Stimulated activated CD4-positive, alpha-beta T cell treated with anti-CD3 and anti-CD28 coated beads, Interleukin-4, amount 100 ng/mL, for 4 hours (primary cell): Measurements from ENCODE around the gene ECI1.
A peak's percentile ranks its signal among the peaks of the same experiment; 100 is the strongest.
"Not testable (repeated sequence)": the region's sequence is repeated elsewhere in the genome, so short reads cannot be mapped to it uniquely, and the experiment has no call there.

Source experiments
- DNase-seq, 2 experiments: peaks; one replicate each; pipeline ENCODE4 v3.0.0-alpha.2; 2020

The ECI1 gene

DNA sequence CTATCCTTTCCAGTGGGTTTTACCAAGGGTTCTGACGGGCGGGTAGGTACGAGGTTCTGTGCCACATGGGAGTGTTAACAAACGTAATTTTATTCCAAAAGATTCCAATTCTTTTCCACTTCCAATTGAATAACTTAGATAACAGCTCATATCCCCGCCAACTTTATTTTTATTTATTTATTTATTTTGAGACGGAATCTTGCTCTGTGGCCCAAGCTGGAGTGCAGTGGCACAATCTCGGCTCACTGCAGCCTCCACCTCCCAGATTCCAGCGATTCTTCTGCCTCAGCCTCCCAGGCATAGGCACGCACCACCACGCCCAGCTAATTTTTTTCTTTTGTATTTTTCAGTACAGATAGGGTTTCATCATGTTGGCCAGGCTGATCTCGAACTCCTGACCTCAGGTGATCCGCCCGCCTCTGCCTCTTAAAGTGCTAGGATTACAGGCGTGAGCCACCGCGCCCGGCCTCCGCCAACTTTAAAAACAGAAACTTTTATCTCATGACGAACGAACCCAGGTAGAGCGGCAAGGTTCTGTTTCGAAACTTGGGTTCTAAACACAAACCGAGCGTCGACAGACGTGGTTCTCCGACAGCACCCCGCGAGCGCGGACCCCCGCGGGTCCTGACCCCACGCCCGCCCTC lies 613 bp downstream of the ECI1 start:
- DNase-seq: peak; percentile 36 to 37

DNA sequence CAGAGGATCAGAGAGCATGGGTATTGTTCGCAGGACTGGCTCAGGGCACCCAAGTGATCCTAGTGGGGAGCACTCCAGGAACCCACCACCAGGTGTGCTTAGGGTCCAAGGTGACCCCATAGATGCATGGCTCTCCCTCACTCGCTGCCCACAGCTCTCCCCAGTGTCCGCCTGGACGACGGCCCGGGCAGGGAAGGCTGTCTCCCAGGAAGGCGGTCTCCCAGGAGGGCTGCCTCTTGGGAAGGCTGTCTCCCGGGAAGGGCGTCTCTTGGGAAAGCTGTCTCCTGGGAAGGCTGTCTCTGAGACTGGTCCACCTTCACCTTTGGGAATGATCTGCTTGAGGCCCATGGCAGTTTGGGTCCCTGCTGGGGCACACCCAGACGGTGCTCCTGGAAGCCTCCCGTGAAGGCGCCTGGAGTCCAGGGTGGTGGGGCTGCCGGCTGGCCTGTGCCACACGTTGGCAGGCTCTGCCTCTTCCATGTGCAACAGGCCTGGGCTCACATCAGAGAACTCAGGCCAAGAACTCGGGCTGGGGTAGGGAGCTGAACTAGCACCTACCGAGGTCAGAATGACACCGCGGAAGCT lies 5.0 kb downstream of the ECI1 start:
- DNase-seq: no peak

DNA sequence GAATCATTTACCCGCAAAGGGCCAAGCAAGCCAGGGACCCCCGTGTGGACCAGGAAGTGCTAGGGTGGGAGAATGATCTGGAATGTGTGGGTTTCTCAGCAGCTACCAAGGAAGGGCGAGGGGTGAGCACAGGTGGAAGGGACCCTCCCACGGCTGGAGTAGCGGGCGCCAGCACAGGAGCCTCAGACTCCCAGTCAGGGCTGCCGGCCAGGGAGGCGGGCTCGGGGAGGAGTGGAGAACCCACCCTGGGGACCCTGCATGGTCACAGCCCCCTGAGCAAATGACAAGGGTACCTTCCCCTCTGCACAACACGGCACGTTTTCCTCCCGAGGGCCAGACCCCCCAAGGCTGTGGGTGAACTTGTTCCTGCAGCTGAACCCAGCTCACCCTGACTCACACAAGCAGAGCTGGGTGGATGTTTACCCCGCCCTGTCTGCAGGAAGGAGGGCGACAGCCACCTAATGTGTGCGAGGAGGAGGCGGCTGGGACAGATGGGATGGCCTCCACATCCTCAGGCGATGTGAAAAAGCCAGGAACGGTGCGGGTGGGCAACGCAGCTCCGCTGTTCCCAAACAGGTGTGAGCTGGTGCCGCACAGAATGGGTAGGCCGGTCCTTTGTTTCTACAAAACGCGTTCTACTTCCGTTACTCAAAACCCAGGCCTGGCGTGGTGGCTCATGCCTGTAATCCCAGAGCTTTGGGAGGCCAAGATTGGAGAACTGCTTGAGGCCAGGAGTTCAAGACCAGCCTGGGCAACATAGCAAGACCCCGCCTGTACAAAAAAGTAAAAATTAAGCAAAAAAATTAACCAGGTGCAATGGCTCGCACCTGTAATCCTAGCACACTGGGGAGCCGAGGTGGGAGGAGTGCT lies 6.2 kb downstream of the ECI1 start:
- no peak for DNase-seq

DNA sequence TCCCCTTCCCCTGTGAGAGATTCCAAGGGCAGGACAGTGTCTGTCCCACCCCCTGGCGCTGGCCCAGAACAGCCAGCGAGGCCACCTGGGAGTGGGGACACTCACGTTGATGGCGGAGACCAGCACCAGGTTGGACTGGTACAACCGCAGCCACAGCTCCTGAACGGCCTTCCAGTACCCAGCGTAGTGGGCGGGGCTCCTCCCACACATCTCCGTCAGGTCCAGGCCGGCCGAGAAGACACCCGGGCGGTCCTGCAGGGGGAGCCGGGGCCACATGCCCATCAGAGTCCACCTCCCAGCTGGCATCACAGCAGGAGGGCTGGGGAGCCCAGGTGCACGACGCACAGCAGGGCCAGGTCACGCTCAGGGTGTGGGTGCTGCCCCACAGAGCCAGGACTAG lies 7.1 kb downstream of the ECI1 start:
- no peak for DNase-seq

DNA sequence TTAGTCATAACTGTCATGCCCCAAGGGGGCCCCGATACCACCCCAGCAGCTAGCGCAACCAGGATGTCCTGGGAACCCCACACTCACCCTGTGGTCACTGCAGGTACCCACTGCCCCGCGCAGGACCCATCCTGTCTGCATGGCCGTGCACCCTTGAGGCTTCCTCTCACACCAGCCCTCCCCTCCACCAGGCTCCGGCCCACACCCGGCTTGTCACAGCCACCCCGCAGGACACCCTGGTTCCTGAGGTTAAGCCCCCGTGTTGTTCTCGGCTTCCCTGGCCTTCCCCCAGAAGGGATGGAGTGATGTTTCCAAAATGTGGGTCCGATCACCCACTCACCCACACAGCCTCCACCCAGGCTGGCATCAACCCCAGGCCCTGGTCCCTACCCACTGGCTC lies 7.6 kb downstream of the ECI1 start:
- DNase-seq: no peak

DNA sequence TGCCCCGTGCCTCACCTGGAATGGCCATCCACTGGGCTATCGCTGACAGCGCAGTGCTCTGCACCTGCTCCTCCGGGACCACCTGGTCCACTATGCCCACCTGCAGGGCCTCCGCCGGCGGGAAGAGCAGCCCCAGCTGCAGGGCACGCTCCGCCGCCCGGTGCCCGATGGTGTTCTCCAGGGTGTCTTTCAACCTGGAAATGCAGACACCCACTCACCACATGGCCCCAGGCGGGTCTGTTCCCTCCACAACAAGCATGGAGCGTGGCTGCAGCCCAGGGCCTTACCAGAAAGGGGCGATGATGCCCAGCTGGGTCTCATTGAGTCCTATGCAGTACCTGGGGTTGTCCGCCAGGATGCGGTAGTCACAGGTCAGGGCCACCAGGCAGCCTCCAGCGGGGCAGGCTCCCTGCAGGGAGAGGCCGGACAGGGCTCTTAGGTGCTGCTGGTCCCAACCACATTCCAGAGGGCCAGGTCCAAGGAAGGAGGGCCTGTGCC lies 8.3 kb downstream of the ECI1 start:
- no peak for DNase-seq

DNA sequence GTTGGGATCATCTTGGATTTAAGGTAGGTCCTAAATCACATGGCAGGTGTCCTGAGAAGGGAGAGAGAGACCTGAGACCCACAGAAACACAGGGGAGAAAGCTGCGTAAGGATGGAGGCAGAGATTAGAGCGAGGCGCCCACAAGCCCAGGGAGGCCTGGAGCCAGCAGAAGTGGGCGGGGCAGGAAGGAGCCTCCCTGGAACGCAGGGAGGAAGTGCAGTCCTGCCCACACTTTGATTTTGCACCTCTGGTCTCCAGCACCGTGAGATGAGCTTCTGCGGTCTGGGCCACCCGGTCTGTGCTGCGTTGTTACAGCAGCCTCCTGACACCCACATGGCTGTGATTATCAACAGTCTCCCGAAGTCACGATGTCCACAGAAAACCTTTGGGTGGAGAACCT lies 8.8 kb downstream of the ECI1 start:
- no peak for DNase-seq

DNA sequence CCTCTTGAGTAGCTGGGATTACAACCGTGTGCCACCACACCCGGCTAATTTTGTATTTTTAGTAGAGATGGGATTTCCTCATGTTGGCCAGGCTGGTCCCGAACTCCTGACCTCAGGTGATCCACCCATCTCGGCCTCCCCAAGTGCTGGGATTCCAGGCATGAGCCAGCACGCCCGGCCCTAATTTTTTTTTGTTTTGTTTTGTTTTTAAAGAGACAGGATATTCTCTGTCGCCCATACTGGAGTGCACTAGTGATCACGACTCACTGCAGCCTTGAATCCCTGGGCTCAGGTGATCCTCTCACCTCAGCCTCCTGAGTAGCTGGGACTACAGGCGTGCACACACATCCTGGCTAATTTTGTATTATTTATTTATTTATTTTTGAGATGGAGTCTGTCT lies 11.1 kb downstream of the ECI1 start:
- not testable (repeated sequence) for DNase-seq

DNA sequence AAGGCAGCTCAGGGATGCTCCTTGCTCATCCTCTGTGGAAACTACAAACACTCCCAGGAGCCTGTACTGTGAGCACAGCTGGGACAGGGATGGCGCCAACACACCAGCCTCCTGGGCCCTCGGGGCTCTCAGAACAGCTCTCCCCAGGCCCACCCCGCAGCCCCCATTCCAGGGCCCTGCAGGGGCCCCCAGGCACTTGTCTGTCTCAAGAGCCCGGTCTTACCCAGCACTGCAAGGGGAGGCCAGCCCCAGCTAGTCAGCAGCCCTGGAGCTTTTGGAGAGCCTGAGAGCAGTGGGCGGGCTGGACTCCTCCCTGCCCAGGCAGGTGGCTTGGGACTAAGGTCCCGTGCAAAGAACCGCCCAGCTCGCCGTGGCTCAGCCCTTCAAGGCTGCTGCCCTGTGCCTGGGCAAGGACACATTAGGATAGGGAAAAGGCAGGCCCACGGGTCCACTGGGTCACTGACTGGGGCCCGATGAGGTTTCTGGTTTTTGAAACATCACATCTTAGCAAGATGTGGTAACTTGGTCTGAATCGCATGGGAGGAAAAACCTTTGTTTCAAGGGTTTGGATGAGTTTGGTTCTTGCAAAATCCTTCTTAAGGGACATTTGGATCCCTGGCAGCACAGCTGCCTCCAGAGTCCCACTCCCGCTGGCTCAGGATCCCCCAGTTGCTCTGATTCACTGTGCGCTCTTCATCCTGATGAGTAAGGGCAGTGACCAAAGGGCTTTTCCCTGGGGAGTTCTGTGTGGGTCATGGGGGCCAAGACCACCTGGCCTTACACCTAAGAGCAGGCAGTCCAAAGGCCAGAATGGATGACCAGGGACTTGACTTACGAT lies 12.3 kb downstream of the ECI1 start:
- no peak for DNase-seq

DNA sequence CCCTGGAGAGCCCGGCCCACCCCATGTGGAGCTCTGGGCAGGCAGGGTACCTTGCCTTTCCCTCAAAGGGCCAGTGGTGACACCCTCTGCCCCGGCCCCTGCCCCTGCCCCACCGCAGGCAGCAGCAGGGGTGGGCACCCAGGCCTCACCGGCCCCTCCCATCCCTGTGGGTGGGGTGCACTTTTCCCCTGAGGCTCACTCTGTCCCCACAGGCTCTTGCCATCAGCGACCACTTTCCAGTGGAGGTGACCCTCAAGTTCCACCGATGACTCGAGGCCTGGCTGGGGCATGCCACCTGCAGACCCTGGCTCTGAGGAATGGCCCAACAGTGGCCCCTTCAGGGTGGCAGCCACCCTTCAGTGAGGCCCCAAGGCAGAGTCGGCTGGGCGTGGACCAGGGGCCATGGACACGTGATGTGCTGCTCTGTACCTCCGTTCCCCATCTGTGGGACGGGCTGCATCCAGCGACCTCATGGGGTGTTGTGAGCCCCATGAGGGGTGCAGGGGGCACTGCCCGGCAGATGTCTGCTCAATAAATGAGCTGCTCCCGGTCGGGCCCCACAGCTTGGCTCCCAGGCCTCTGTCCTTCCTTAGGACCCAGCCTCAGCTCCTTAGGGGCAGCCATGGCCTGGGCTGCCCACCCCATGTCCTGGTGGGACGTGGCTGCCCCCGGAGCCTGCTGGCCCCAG lies 13.1 kb downstream of the ECI1 start:
- DNase-seq: no peak

DNA sequence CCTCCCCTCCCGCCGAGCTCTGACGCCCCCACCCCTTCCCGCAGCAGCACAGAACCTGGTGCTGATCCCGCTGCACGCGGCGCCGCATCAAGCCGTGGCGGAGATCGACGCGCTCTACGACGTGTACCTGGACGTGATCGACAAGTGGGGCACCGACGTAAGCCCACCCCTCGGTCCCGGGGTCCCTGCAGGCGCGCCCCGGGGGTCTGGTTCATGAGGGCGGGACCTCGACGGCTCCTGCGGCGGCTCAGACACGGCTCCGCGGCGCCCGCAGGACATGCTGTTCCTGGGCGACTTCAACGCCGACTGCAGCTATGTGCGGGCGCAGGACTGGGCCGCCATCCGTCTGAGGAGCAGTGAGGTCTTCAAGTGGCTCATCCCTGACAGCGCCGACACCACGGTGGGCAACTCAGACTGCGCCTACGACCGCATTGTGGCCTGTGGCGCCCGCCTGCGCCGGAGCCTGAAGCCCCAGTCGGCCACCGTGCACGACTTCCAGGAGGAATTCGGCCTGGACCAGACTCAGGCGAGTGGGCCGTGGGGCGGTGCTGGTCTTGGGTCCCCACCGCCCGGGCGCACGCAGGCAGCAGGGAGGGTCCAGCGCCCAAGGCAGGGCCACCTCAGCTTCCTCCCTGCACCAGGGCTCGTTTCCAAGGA lies 13.8 kb downstream of the ECI1 start:
- no peak for DNase-seq

DNA sequence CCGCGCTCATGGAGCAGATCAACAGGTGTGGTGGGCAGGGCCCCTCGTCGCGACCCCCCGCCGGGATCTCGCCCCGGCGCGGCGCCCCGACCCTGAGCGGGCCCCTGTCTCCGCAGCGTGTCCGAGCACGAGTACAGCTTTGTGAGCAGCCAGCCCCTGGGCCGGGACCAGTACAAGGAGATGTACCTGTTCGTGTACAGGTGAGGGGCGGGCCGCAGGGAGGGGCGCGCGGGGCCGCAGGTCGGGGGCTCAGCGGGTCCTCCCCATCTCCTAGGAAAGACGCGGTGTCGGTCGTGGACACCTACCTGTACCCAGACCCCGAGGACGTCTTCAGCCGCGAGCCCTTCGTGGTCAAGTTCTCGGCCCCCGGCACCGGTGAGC lies 14.3 kb downstream of the ECI1 start:
- no peak for DNase-seq

DNA sequence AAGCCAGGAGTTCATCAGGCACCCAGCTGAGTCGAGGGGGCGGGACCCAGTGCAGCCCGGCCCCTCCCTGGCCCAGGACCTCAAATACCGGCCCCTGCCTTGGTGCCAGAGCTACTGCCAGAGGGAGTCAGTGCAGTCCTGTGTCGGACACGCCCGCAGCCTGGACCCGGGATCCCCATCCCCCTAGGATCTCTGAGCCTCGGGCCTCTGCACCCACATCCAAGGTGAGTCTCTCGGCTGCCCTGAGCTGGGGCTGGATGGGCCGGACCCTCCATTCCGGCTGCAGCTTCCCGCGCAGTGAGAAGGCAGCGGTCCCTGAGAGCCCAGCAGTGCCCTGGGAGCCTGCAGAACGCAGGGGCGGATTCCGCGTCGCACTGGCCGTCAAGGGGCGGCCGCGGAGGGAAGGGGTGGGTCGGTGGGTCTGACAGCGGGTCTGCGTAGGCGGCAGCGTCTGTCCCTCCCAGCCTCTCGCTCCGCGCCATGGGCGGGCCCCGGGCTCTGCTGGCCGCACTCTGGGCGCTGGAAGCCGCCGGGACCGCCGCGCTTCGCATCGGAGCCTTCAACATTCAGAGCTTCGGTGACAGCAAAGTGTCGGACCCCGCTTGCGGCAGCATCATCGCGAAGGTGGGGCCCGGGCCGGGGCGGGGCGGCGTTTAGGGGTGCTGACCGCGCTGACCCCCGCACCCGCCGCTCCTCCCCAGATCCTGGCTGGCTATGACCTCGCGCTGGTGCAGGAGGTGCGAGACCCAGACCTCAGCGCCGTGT lies 14.9 kb downstream of the ECI1 start, which contains the start of gene DNASE1L2:
DNASE1L2 (plus strand) TSS at position 108 of the 765 bp plus-strand sequence; CDS start at position 481, 373 bp downstream.
- no peak for DNase-seq

DNA sequence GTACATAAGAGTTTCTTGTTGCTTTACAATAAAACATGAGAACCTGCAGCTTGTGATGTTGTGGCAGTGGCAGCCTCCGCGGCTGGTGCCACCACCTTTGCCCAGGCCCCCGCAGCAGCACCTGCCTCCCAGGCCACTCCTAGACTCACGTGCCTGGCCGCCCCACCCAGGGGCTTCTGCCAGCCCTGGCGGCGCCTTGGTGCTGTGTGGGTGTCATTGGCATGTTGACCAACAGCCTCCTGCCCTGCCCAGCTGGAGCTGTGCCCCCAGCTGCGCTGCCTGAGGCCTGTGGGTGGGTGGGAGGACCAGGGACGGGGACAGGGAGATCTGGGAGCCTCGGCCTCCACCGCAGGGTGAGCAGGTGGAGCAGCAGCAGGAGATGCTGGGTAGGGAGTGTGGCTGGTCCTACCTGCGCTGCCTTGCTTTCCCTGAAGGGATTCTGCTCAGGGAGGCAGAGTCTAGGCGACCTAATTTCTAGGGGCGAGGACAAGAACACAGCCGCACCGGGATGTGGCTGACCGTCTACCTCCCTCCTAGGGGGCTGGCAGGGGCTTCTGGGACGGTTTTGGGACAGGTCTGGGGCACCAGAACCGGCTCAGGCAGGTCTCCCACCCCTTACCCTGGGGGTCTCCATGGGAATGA lies 15.6 kb downstream of the ECI1 start:
- DNase-seq: no peak

DNA sequence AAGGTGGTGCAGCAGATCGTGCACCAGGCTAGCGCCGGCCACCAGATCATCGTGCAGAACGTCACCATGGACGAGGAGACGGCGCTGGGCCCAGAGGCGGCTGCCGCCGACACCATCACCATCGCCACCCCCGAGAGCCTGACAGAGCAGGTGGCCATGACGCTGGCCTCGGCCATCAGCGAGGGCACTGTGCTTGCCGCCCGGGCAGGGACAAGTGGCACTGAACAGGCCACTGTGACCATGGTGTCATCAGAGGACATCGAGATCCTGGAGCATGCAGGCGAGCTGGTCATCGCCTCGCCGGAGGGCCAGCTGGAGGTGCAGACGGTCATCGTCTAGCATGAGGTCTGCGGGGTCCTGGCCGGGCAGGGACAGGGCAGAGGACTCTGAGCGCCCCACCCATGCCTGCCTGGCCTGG lies 16.1 kb downstream of the ECI1 start:
- no peak for DNase-seq

DNA sequence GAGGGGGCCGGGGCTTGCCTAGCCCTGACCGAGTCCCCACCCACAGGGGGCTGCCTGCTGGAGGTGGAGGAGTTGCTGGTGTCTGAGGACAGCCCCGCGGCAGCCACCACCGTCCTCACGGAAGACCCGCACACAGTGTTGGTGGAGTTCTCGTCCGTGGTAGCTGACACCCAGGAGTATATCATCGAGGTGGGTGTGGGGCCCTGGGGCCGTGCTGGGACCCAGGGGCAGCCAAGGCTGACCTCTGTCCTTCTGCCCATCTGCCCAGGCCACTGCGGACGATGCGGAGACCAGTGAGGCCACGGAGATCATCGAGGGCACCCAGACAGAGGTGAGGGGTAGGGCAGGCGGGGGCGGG lies 16.6 kb downstream of the ECI1 start:
- no peak for DNase-seq

DNA sequence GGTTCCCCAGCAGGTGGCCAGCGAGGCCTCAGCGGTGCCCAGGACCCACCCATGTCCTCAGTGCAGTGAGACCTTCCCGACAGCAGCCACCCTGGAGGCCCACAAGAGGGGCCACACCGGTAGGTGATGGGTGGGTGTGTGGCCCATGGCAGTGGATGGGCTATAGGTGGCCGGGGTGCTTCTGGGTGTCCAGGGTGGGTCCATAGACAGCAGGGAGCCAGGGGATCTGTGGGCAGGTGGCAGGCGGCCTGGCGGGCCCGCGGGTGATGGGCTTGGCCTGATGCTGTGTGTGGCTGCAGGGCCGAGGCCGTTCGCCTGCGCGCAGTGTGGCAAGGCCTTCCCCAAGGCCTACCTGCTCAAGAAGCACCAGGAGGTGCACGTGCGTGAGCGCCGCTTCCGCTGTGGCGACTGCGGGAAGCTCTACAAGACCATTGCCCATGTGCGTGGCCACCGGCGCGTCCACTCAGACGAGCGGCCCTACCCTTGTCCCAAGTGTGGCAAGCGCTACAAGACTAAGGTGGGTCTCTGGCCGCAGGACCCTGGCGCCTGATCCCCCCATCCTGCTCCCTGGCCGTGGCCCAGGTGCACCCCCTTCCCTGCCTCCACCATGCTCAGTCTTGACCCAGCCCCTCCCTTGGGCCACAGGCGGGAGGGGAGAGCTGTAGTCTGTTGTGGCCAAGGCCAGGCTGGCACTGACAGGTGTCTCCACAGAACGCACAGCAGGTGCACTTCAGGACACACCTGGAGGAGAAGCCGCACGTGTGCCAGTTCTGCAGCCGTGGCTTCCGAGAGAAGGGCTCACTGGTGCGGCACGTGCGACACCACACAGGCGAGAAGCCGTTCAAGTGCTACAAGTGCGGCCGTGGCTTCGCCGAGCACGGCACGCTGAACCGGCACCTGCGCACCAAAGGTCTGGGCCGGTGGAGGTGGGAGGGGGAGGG lies 17.2 kb downstream of the ECI1 start:
- no peak for DNase-seq

DNA sequence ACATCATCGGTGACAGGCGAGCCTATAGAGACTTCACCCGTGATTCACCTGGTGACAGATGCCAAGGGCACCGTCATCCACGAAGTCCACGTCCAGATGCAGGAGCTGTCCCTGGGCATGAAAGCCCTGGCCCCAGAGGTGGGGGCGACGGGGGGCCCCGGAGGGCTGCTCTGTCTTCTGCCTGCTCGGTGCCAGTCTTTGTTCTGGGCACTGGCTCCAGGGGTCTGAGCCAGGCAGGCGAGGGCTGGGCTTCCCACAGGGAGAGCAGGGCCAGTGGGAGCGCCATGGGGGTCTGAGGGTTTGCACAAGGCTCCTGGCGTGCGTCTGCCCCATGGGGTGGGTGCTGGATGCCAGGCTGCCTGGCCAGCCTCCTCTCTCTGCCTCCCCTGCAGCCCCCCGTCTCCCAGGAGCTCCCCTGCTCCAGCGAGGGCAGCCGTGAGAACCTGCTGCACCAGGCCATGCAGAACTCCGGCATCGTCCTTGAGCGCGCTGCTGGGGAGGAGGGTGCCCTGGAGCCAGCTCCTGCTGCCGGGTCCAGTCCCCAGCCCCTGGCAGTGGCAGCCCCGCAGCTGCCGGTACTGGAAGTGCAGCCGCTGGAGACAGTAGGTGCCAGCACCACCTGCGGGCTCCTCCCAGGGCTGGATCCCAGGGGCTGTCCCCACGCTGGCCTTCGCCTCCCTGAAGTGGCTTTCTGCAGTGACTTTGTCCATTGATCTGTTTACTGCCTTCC lies 18.2 kb downstream of the ECI1 start:
- DNase-seq: no peak
